ENCODE results near the gene MAP1LC3A.

The MAP1LC3A gene

GRCh38 chr20:34578521-34578920, 20.0 kb downstream of the MAP1LC3A start:
- DNase-seq, result no peak

- DNase-seq, result no peak
Observed at GRCh38 chr20:34579191-34579978, 20.9 kb downstream of the MAP1LC3A start.

- DNase-seq, result no peak
Observed at GRCh38 chr20:34579979-34580940, 21.7 kb downstream of the MAP1LC3A start.

GRCh38 chr20:34581341-34582184, 23.0 kb downstream of the MAP1LC3A start:
- DNase-seq, result no peak

- DNase-seq, result no peak
Observed at GRCh38 chr20:34582221-34582620, 23.7 kb downstream of the MAP1LC3A start.

GRCh38 chr20:34582911-34583310, 24.4 kb downstream of the MAP1LC3A start:
- no peak for DNase-seq

- no peak for DNase-seq
Observed at GRCh38 chr20:34583544-34583943, 25.0 kb downstream of the MAP1LC3A start.

- DNase-seq, result no peak
Observed at GRCh38 chr20:34585019-34585418, 26.5 kb downstream of the MAP1LC3A start.

GRCh38 chr20:34586488-34587163, 28.1 kb downstream of the MAP1LC3A start:
- DNase-seq, result no peak

- DNase-seq, result no peak
Observed at GRCh38 chr20:34595377-34596184, 37.1 kb downstream of the MAP1LC3A start.

GRCh38 chr20:34600892-34601653, 42.6 kb downstream of the MAP1LC3A start:
- no peak for DNase-seq

GRCh38 chr20:34604980-34605788, 46.7 kb downstream of the MAP1LC3A start:
- DNase-seq, result no peak

GRCh38 chr20:34607066-34607465, 48.5 kb downstream of the MAP1LC3A start:
- no peak for DNase-seq
